Activated naive CD8-positive, alpha-beta T cell treated with anti-CD3 and anti-CD28 coated beads, Interleukin-2, amount 50 U/mL, for 16 hours (primary cell): Measurements from ENCODE around the gene LINC01488.

ENCODE experiments used
- DNase-seq: peaks from one replicate; pipeline ENCODE4 v3.0.0-alpha.2; 2020; ENCODE audit warnings: low read depth, low spot score

LINC01488 gene

GRCh38 chr11:69509846-69510390 lies 28.5 kb downstream of the LINC01488 start:
- DNase-seq, result no peak

DNA sequence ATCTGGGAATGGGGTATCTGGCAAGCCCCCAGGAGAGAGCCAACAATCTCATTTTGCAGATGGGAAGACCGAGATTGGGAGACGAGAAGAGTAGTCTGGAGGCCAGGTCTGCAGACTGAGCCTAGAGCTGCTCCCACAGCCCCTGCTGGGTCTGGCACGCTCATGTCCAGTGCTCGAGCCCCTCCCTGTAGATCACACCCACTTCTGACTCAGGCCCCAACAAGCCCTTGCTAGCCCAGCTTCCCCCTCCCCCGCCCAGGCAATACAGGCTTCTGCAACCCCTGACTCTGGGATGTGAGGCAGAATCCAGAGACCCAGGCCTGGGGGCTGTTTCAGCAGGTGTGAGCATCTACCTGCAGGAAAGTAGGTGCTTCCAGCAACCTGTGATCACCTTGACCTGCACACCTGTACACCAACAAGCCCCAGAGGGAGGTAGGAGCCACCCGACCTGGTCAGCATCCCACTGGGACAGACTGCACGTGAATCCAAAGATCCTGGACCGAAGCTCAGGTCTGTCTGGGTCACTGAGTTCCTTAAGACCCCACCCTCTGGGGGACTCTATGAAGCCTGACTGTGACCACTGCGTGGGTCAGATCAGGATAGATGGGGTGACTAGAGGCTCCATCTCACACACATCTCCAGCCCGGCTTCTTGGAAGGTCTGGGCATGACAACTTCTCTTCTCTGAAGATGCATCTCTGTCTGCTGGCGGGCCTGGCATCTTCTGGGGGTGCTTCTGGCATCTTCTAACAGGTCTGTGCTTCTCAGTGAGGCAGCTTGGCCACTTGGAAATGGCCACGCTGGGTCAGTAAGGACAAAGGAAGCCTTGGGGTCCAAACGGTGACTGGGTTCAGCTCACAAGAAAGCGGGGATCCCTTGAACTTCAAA lies 29.3 kb downstream of the LINC01488 start:
- no peak for DNase-seq

DNA sequence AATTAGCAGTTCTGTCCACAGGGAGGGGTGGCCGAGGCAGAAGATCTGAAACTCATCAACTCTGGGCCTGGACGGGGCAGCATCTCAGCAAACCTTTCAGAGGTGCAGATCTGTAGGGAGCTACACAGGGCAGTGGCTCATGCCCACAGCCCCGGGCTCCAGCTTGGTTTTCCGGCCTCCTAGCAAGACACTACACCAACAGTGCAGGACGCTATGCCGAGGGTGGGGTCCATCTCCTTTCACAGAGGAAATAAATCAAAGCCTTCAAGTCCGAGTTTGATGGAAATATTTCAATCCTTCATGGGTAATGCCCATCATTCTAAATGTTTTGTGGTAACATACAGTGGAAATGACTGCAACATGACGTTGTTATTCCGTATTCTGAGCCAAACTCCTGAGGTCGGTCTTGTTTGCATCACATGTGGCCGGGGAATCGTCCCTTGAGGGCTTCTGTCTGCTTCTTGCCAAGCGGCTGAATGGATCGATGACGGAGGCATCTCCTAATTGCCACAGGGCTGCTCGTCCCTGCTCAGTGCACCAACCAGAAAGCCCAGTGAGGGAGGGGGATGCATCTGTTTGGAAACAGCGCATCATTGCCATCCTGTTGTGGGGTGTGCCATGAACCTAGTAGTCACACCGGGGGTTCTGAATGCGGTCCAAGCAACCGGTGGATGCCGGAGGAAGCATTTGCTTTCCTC lies 30.0 kb downstream of the LINC01488 start:
- DNase-seq, result no peak

DNA sequence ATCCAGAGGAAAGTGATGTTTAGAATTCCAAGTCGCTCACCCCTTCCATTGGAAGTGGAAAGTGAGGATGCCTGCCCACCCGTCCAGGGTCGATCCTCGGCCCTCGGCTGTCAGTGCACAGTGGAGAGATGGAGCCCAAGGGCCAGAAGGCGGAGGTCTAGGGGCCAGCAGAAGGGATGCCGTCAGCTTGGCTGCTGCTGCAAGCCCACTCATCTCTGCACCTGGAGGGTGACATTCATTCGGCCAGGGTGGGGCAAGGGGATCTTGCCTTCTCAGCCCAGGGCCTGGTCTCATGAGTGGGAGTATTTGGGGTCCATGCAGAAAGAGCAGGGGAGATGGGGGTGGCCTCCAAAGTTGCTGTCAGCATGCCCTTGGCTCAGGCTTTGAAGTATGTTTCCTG lies 30.7 kb downstream of the LINC01488 start:
- no peak for DNase-seq

GRCh38 chr11:69512790-69513189 lies 31.3 kb downstream of the LINC01488 start:
- no peak for DNase-seq

GRCh38 chr11:69513196-69513595 lies 31.7 kb downstream of the LINC01488 start:
- no peak for DNase-seq

- DNase-seq, result no peak
Measured at GRCh38 chr11:69513663-69514224, 32.3 kb downstream of the LINC01488 start.

DNA sequence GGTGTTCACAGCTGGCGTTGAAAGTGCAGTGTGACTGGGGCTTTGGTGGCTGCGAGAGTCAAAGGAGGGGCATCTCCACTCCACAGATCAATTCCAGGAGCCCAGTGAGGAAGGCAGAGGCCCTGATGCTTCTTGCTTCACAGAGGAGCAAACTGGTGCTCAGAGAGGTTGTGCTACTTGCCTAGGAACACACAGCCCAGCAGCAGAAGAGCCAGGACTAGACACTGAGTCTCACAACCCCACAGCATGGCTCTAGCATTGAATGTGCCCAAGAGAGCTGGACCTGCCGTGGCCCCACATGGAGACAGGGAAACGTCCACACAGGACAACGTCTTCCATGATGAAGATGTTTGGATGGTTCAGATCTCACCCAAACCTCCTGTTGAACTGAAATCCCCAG lies 33.3 kb downstream of the LINC01488 start:
- DNase-seq, result no peak

DNA sequence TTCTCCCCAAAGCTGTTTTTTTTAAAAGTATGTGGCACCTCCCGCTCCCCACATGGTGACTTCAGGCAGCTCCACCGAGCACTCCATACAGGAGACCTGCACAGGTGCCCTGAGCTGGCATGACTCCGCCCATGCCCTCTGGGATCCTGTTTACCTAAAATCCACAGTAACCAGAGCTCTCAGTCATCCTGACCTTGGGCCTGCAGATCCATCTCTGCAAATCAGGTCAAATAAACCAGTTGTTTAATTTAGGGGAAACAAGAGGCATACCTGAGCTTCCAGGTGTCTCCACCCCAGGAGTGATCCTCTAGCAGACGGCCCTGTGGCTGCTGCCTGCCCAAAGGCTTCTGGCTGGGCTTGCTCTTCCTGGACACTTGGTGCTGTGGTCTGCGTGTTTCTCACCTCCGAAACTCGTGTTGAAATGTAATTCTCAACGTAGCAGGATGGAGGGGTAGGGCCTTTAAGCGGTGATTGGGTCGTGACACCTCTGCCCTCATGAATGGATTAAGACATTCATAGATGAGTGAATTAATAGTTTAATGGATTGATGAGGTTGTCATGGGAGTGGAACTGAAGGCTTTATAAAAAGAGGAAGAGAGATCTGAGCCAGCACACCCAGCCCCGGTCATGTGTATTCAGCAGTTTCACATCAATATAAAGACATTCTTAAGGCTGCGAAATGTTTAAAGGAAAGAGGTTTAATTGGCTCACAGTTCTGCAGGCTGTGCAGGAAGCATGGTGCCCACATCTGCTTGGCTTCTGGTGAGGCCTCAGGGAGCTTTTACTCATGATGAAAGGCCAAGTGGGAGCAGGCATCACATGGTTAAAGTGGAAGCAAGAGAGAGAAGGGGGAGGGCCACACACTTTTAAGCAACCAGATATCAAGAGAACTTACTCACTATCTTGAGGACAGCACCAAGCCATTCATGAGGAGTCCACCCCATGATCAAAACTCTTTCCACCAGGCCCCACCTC lies 34.1 kb downstream of the LINC01488 start:
- no peak for DNase-seq

GRCh38 chr11:69516526-69516925 lies 35.1 kb downstream of the LINC01488 start:
- no peak for DNase-seq

DNA sequence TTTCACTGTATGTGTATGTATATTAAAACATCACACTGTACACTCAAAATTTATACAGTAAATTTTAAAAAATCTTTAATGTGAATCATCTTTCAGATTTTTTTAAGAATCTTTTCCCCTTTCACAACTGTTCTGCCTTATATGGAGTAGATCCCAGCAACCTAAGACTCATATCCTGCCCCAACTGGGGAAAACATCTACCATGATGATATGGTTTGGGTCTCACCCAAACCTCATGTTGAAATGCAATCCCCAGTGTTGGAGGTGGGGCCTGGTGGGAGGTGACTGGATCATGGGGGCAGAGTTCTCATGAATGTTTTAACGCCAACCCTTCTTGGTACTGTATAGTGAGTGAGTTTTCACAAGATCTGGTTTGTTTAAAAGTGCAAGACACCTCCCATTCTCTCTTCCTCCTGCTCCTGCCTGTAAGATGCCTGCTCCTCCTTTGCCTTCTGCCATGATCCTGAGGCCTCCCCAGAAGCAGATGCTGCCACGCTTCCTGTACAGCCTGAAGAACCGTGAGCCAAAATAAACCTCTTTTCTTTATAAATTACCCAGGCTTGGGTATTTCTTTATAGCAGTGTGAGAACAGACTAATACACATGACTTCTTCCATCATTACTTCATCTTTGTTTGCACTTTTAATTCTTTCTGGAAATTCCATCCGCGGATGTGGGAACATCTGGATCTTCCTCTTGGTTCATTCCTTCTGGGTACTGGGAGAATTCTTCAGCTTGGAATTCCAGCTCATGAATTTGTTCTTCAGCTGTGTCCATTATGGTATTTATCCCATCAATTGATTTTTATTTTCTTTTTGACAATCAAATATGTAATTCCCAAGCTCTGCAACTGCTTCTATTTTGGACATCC lies 36.9 kb downstream of the LINC01488 start:
- DNase-seq, result no peak

- DNase-seq, result no peak
Measured at GRCh38 chr11:69520186-69520916, 38.9 kb downstream of the LINC01488 start.

- DNase-seq, result no peak
Measured at GRCh38 chr11:69521457-69521856, 40.0 kb downstream of the LINC01488 start.

GRCh38 chr11:69523453-69523852 lies 42.0 kb downstream of the LINC01488 start:
- DNase-seq, result no peak

- DNase-seq, result no peak
Measured at GRCh38 chr11:69524291-69524882, 42.9 kb downstream of the LINC01488 start.

GRCh38 chr11:69524991-69525411 lies 43.5 kb downstream of the LINC01488 start:
- DNase-seq, result no peak

DNA sequence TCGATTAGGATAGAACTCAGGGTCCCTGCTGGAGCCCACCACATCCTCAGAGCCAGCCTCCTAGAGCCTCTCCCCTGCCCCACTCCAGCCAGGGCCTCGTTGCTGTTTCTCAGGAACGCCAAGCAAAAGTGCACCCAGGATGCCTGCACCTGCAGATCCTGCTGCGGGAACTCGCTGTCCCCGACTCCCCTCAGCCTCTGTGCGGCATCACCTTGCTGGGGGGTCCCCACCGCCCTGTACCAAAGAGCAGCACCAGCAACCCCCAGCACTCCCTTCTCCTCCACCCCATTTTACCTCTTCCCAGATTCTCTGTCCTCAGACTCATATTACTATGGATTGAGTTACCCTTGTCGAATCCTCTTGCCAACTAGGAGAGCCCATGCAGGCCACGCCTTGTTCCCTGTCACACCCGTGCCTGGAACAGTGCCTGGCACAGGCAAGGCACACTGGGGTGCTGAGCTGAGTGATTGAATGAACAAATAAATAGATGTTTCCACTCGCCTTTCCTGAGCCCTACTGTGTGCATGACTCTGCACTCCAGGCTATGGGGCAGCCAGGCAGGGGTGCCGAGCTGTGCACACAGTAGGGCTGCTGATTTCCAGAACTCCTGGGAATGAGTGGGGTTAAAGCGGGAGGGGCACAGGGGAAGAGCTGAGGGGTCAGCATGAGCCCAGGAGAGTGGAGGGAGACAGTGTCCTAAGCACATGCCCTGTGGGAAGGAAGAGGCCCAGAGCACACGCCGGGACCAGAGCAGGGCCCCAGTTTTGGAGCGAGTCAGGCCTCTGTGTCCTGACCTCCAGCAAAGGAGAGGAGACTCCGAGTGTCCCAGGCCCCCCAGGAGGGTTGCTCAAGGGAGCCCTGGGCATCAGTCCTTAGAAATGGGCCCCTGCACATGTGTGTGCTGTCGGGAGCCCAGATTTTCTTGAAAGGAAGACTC lies 44.3 kb downstream of the LINC01488 start:
- no peak for DNase-seq

- DNase-seq, result no peak
Measured at GRCh38 chr11:69526453-69526810, 45.0 kb downstream of the LINC01488 start.
